ENCODE data around the gene SND1. TPM values are rescaled to one million over a fixed set of nuclear protein-coding genes. Genes with fewer than 3 reads are reported as not detected.

The SND1 gene
- total and polyA plus RNA-seq, 5 experiments from 2014 or later: 80.1 to 105 (median 86.0) TPM

DNA sequence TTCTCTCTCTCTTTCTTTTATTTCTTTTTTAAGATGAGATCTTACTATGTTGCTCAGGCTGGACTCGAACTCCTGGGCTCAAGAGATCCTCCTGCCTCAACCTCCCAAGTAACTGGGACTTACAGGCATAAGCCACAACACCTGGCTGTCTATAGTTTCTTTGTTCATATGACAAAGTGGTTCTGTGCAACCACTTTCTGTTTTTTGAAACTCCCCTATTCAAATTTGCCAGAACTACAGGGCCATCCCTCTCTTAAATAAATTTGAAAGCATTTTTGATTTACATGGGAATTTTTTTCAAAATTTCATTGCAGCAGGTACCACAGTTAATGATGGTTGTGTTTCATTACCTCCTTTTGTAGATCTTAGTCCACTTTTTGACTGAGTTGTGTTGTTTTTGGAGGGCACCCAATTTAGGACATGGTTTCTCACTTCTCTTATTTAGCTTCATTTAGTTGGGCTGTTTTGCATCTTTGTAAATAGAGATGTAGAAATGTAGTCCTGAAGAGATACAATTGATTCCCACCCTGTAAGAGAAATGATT lies 260.0 kb downstream of the SND1 start:
- no peak overlapping the region for H3K4me3 Mint-ChIP-seq
- ATAC-seq: no peak
- H3K36me3 Mint-ChIP-seq: peaks cover 8 to 20% (median 10%) of the 10 kb centered on the region in 3 donors
- POLR2A ChIA-PET: no interaction called here
- H3K4me1 Mint-ChIP-seq: peaks cover 4 to 24% (median 15%) of the 10 kb centered on the region in 4 donors
- no peak for DNase-seq
- peak overlapping the region in 2 of 10 donors; percentile 6 to 8 for H3K27ac Mint-ChIP-seq
- no peaks in the 10 kb centered on the region for H3K27me3 Mint-ChIP-seq
- H3K9me3 Mint-ChIP-seq: no peaks in the 10 kb centered on the region

GRCh38 chr7:127912901-127913300 lies 260.9 kb downstream of the SND1 start:
- Mint-ChIP-seq H3K27ac (no peak overlapping the region), H3K4me3 (no peak overlapping the region), H3K4me1 (peaks cover 4 to 16% (median 10%) of the 10 kb centered on the region in 4 donors), H3K9me3 (no peaks in the 10 kb centered on the region), H3K36me3 (peaks cover 8 to 18% (median 8%) of the 10 kb centered on the region in 3 donors), H3K27me3 (no peaks in the 10 kb centered on the region)
- POLR2A ChIA-PET: no interaction called here
- no peak for DNase-seq
- ATAC-seq: no peak

- ATAC-seq: no peak
- Mint-ChIP-seq H3K4me3 (no peak overlapping the region), H3K36me3 (peaks cover 5 to 16% (median 7%) of the 10 kb centered on the region in 3 donors), H3K9me3 (no peaks in the 10 kb centered on the region), H3K27me3 (no peaks in the 10 kb centered on the region), H3K27ac (no peak overlapping the region), H3K4me1 (peaks cover 4 to 18% (median 8%) of the 10 kb centered on the region in 4 donors)
- POLR2A ChIA-PET: no interaction called here
- DNase-seq: no peak
These were observed 261.7 kb downstream of the SND1 start for GRCh38 chr7:127913686-127914085.

DNA sequence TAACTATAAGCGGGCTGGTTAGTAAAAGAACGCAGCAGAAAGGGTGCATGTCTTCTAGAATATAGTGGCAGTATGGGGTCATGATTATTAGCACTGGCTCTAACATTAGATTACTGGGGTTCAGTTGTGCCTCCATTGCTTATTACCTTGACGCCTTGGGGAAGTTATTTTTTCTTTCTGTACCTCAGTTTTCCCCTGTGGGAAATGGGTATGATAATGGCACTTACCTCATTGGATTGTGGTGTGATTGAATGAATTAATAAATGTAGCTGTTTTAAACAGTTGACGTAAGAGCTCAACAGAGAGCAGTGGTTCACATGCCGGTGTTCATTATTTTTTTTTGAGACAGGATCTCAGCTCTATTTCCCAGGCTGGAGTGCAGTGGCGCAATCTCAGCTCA lies 262.7 kb downstream of the SND1 start:
- Mint-ChIP-seq H3K36me3 (peaks cover 0 to 14% (median 3%) of the 10 kb centered on the region in 3 donors), H3K4me3 (no peak overlapping the region), H3K27ac (no peak overlapping the region), H3K27me3 (no peaks in the 10 kb centered on the region), H3K9me3 (no peaks in the 10 kb centered on the region), H3K4me1 (peaks cover 2 to 18% (median 5%) of the 10 kb centered on the region in 4 donors)
- DNase-seq: no peak
- no peak for ATAC-seq
- POLR2A ChIA-PET: no interaction called here

DNA sequence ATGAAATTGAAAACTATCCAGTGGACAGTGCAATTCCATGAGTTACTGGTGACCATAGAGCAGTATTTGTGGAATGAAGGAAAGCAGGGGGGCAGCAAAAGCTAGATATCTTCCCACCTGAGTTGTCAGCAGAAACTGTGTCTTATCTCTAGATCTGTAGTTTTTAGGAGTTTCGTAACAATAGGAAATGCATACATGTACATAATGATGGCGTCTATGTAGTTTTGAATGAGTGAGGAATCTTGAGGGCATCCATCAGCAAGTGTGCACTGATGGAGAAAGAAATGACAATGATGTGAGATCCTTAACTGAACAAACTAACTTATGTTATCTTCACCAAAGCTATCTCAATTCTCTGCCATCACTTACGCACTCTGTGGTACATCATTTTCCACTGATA lies 264.7 kb downstream of the SND1 start:
- H3K4me3 Mint-ChIP-seq: no peak overlapping the region
- POLR2A ChIA-PET: no interaction called here
- no peak for DNase-seq
- no peaks in the 10 kb centered on the region for H3K9me3 Mint-ChIP-seq
- H3K27ac Mint-ChIP-seq: no peak overlapping the region
- peaks cover 0 to under 1% (median 0%) of the 10 kb centered on the region in 3 donors for H3K36me3 Mint-ChIP-seq
- no peaks in the 10 kb centered on the region for H3K27me3 Mint-ChIP-seq
- no peak for ATAC-seq
- H3K4me1 Mint-ChIP-seq: peaks cover 5 to 22% (median 7%) of the 10 kb centered on the region in 4 donors

- no peak overlapping the region for H3K27ac Mint-ChIP-seq
- no peak overlapping the region for H3K4me3 Mint-ChIP-seq
- DNase-seq: no peak
- H3K4me1 Mint-ChIP-seq: peaks cover 5 to 16% (median 7%) of the 10 kb centered on the region in 4 donors
- H3K9me3 Mint-ChIP-seq: no peaks in the 10 kb centered on the region
- H3K27me3 Mint-ChIP-seq: no peaks in the 10 kb centered on the region
- ATAC-seq: no peak
- H3K36me3 Mint-ChIP-seq: no peaks in the 10 kb centered on the region
- POLR2A ChIA-PET: no interaction called here
These were observed 266.1 kb downstream of the SND1 start for GRCh38 chr7:127918130-127918529.

GRCh38 chr7:127920787-127921438 lies 268.9 kb downstream of the SND1 start:
- peaks cover 0 to 3% (median 0%) of the 10 kb centered on the region in 3 donors for H3K36me3 Mint-ChIP-seq

DNA sequence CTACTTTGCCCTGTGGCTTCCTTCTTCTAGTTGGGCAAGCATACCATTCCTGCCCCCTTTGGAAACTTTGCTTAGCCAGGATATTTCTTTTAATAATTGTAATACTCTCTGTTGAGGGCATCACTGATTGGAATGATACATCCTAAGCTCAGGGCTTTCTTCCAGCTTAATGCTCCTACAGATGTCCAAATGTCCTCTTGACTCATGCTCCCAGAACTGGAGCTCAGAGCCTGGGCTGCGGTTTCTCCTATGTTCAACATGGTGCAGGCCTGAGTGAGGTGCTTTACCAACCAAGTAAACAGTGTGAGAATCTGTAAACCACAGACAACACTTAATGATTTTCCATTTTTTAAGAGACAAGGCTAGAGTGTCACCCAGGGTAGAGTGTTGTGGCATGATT lies 270.7 kb downstream of the SND1 start:
- Mint-ChIP-seq H3K9me3 (no peaks in the 10 kb centered on the region), H3K27me3 (no peaks in the 10 kb centered on the region), H3K27ac (no peak overlapping the region), H3K36me3 (peaks cover 0 to 3% (median 0%) of the 10 kb centered on the region in 3 donors), H3K4me1 (peaks cover 11 to 28% (median 17%) of the 10 kb centered on the region in 4 donors), H3K4me3 (no peak overlapping the region)
- ATAC-seq: no peak
- POLR2A ChIA-PET: no interaction called here
- DNase-seq: no peak

More at GRCh38 chr7:127920787-127921438, 268.9 kb downstream of the SND1 start:
- H3K4me3 Mint-ChIP-seq: no peak overlapping the region
- no peaks in the 10 kb centered on the region for H3K27me3 Mint-ChIP-seq
- H3K27ac Mint-ChIP-seq: no peak overlapping the region
- ATAC-seq: no peak
- DNase-seq: no peak
- POLR2A ChIA-PET: interaction anchor here (0.8 kb wide), 1 partner anchor 24 kb away, joined by 3 read pairs; no protein-coding TSS in a partner anchor
- H3K4me1 Mint-ChIP-seq: peaks cover 8 to 19% (median 11%) of the 10 kb centered on the region in 4 donors
- H3K9me3 Mint-ChIP-seq: no peaks in the 10 kb centered on the region

- H3K27me3 Mint-ChIP-seq: no peaks in the 10 kb centered on the region
- peaks cover 12 to 41% (median 17%) of the 10 kb centered on the region in 4 donors for H3K4me1 Mint-ChIP-seq
- POLR2A ChIA-PET: no interaction called here
- DNase-seq (no peak), ATAC-seq (no peak)
- no peak overlapping the region for H3K4me3 Mint-ChIP-seq
- H3K36me3 Mint-ChIP-seq: peaks cover 9 to 20% (median 12%) of the 10 kb centered on the region in 3 donors
- H3K9me3 Mint-ChIP-seq: no peaks in the 10 kb centered on the region
- H3K27ac Mint-ChIP-seq: no peak overlapping the region
These were observed 272.9 kb downstream of the SND1 start for GRCh38 chr7:127924874-127925273.

DNA sequence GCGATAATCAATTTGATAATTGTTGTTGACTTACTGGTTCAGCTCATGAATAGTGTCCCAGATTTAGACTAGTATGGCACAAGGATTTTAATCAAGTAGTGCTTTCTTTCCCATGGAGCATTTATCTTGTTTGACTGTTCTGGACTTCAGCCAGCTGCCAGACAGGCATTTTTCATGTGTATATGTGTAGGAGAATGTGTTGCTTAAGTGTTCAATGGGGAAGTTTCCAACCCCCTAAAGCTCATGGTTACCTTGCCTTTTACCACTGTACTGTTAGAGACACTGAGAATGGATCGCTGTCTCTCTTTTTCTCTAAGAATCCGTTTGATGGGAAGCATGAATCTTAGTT lies 275.3 kb downstream of the SND1 start:
- H3K27me3 Mint-ChIP-seq: no peaks in the 10 kb centered on the region
- H3K4me1 Mint-ChIP-seq: peaks cover 9 to 38% (median 16%) of the 10 kb centered on the region in 4 donors
- no peak overlapping the region for H3K4me3 Mint-ChIP-seq
- H3K27ac Mint-ChIP-seq: no peak overlapping the region
- peaks cover 19 to 43% (median 30%) of the 10 kb centered on the region in 3 donors for H3K36me3 Mint-ChIP-seq
- no peaks in the 10 kb centered on the region for H3K9me3 Mint-ChIP-seq
- ATAC-seq (no peak), DNase-seq (no peak)
- POLR2A ChIA-PET: no interaction called here

- no peaks in the 10 kb centered on the region for H3K27me3 Mint-ChIP-seq
- H3K4me3 Mint-ChIP-seq: no peak overlapping the region
- H3K27ac Mint-ChIP-seq: peak overlapping the region in 1 of 10 donors; percentile 37
- peaks cover 19 to 52% (median 39%) of the 10 kb centered on the region in 3 donors for H3K36me3 Mint-ChIP-seq
- ATAC-seq (no peak), DNase-seq (no peak)
- POLR2A ChIA-PET: no interaction called here
- H3K4me1 Mint-ChIP-seq: peaks cover 9 to 34% (median 14%) of the 10 kb centered on the region in 4 donors
- no peaks in the 10 kb centered on the region for H3K9me3 Mint-ChIP-seq
These were observed 276.2 kb downstream of the SND1 start for GRCh38 chr7:127928222-127928621.

DNA sequence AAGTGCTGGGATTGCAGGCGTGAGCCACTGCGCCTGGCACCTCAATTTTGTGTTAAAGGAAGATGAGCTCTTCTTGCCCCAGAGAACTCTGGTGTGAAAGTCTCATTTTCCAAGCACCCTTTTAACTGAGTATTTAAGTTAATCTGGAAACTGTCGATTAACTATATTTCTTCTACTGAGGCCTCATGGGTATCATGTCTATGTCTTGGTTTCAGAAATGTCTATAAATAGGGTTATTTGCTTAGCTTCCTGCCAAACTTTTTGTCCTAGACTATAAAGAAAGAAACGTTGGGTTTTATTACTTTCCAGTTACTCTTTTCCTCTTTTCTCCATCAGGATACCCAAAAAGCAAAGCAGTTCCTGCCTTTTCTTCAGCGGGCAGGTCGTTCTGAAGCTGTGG lies 276.9 kb downstream of the SND1 start:
- DNase-seq (no peak), ATAC-seq (no peak)
- no peaks in the 10 kb centered on the region for H3K9me3 Mint-ChIP-seq
- POLR2A ChIA-PET: no interaction called here
- H3K27me3 Mint-ChIP-seq: no peaks in the 10 kb centered on the region
- H3K4me1 Mint-ChIP-seq: peaks cover 6 to 30% (median 12%) of the 10 kb centered on the region in 4 donors
- H3K27ac Mint-ChIP-seq: peak overlapping the region in 1 of 10 donors; percentile 37
- H3K4me3 Mint-ChIP-seq: no peak overlapping the region
- peaks cover 19 to 51% (median 39%) of the 10 kb centered on the region in 3 donors for H3K36me3 Mint-ChIP-seq

DNA sequence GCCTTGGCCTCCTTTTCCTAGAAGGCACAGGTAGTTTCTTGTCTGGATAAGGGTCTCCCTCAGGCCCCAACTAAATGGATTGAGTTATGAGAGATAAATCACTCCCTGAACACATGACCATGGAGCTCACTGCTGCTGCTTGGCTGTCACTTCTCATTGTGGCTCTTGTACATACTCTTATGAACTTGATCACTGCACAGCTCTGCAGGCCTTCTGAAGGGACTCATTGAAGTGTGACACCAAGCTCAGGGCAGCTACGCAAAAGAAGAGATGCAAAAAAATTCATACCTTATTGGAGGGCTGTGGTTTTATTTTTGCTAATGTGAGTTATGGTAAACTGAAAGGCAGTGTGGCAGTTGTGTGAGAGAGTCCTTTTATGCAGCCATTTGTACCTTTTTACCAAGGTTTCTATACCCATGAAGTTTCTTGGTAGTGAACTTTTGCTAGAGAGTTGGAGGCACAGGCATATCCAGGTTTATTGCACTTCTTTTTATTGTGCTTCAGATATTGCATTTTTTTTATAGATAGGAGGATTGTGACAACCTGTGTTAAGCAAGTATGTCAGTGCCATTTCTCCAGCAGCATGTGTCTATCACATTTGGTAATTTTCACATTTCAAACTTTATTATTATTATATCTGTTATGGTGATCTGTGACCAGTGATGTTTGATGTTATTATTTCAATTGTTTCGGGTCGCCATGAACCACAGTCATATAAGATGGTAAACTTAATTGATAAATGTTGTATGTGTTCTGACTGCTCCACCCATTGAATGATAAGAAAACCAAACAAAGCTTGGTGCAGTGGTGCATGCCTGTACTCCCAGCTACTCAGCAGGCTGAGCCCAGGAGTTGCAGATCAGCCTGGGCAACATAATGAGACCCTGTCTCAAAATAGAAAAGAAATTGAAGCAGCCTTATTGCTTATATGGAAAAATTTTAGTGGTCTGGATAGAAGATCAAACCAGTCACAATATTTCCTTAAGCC lies 278.6 kb downstream of the SND1 start:
- Mint-ChIP-seq H3K36me3 (peaks cover 19 to 55% (median 39%) of the 10 kb centered on the region in 3 donors), H3K4me1 (peaks cover 9 to 30% (median 15%) of the 10 kb centered on the region in 4 donors), H3K27me3 (no peaks in the 10 kb centered on the region), H3K9me3 (no peaks in the 10 kb centered on the region), H3K4me3 (peak overlapping the region in 1 of 10 donors; percentile 1), H3K27ac (no peak overlapping the region)
- DNase-seq (no peak), ATAC-seq (no peak)
- POLR2A ChIA-PET: no interaction called here

Measured in naive thymus-derived CD8-positive, alpha-beta T cell (primary cell).